Breast epithelium (tissue), 3 donors: ENCODE data around the gene SLC28A3.
A peak's percentile ranks its signal among the peaks of the same experiment; 100 is the strongest.

Experiments used
- CTCF ChIP-seq, 3 donors: fragments of 450-650 bp; IDR thresholded peaks; one replicate each; pipeline ENCODE4 v1.5.1; 2016 to 2017; ENCODE audit warnings: antibody characterized with exemption in 3 of 3, mild to moderate bottlenecking in 3 of 3, moderate library complexity in 3 of 3
- POLR2A ChIP-seq: fragments of 450-650 bp; IDR thresholded peaks from one replicate; pipeline ENCODE4 v1.6.1; 2016; ENCODE audit warnings: antibody characterized with exemption, mild to moderate bottlenecking, moderate library complexity

GRCh38 chr9:84315278-84315877, 25.2 kb downstream of the SLC28A3 start:
- TF ChIP-seq CTCF (IDR thresholded peaks at IDR 0.05) (peak; percentile 61 to 75 (median 67)), POLR2A (no peak)
